ENCODE data around the gene ZNF668.

The ZNF668 gene

GRCh38 chr16:31113121-31114120 lies 39.4 kb upstream of the ZNF668 start:
- no peak overlapping the region for H3K4me3 ChIP-seq (replicated peaks in 1 of 2; ENCODE audit: low read depth in 2 of 2, low read length in 2 of 2)
- DNase-seq (ENCODE audit: low read depth in 2 of 2) = no peak
- TF ChIP-seq CTCF (IDR thresholded peaks at IDR 0.05; ENCODE audit: low read depth, low read length) = no peak

GRCh38 chr16:31112711-31113110 lies 38.7 kb upstream of the ZNF668 start:
- no peak overlapping the region for H3K4me3 ChIP-seq (replicated peaks in 1 of 2; ENCODE audit: low read depth in 2 of 2, low read length in 2 of 2)
- DNase-seq (ENCODE audit: low read depth in 2 of 2) = no peak
- no peak for TF ChIP-seq CTCF (IDR thresholded peaks at IDR 0.05; ENCODE audit: low read depth, low read length)

GRCh38 chr16:31111881-31112466 lies 37.9 kb upstream of the ZNF668 start:
- no peak overlapping the region for H3K4me3 ChIP-seq (replicated peaks in 1 of 2; ENCODE audit: low read depth in 2 of 2, low read length in 2 of 2)
- TF ChIP-seq CTCF (IDR thresholded peaks at IDR 0.05; ENCODE audit: low read depth, low read length) = no peak

GRCh38 chr16:31110106-31111034 lies 36.3 kb upstream of the ZNF668 start:
- H3K4me3 ChIP-seq (replicated peaks in 1 of 2; ENCODE audit: low read depth in 2 of 2, low read length in 2 of 2) = no peak overlapping the region
- DNase-seq (ENCODE audit: low read depth in 2 of 2) = no peak

More at GRCh38 chr16:31111881-31112466, 37.9 kb upstream of the ZNF668 start:
- DNase-seq (ENCODE audit: low read depth in 2 of 2) = no peak

GRCh38 chr16:31109622-31110021 lies 35.6 kb upstream of the ZNF668 start:
- TF ChIP-seq CTCF (IDR thresholded peaks at IDR 0.05; ENCODE audit: low read depth, low read length) = no peak
- peak overlapping the region in 1 of 2 donors; percentile 95 for H3K4me3 ChIP-seq (replicated peaks in 1 of 2; ENCODE audit: low read depth in 2 of 2, low read length in 2 of 2)
- DNase-seq (ENCODE audit: low read depth in 2 of 2) = no peak

More at GRCh38 chr16:31110106-31111034, 36.3 kb upstream of the ZNF668 start:
- TF ChIP-seq CTCF (IDR thresholded peaks at IDR 0.05; ENCODE audit: low read depth, low read length) = no peak

Data from cardiac fibroblast (primary cell).